ENCODE results near the gene TRIB2.
"Not testable (repeated sequence)": the region's sequence is repeated elsewhere in the genome, so short reads cannot be mapped to it uniquely, and the experiment has no call there.

Gene TRIB2

GRCh38 chr2:12716282-12717190 is at the start of gene TRIB2:
TSS of gene TRIB2 (plus strand) at chr2:12716936. CDS start at chr2:12718308, 1,372 bp downstream.
- peak; percentile 72 for DNase-seq

- no peak for DNase-seq
Observed at GRCh38 chr2:12669036-12669435, 47.7 kb upstream of the TRIB2 start.

- DNase-seq: no peak
Observed at GRCh38 chr2:12672711-12673315, 43.9 kb upstream of the TRIB2 start.

- DNase-seq: no peak
Observed at GRCh38 chr2:12674644-12675328, 42.0 kb upstream of the TRIB2 start.

- no peak for DNase-seq
Observed at GRCh38 chr2:12675352-12675795, 41.4 kb upstream of the TRIB2 start.

- no peak for DNase-seq
Observed at GRCh38 chr2:12675801-12676200, 40.9 kb upstream of the TRIB2 start.

GRCh38 chr2:12676771-12677170 is 40.0 kb upstream of the TRIB2 start:
- DNase-seq: no peak

- no peak for DNase-seq
Observed at GRCh38 chr2:12678186-12678585, 38.5 kb upstream of the TRIB2 start.

GRCh38 chr2:12679550-12680072 is 37.1 kb upstream of the TRIB2 start:
- DNase-seq: no peak

- not testable (repeated sequence) for DNase-seq
Observed at GRCh38 chr2:12680115-12680514, 36.6 kb upstream of the TRIB2 start.

- DNase-seq: no peak
Observed at GRCh38 chr2:12682017-12682416, 34.7 kb upstream of the TRIB2 start.

GRCh38 chr2:12683457-12684100 is 33.2 kb upstream of the TRIB2 start:
- DNase-seq: no peak

GRCh38 chr2:12684471-12684936 is 32.2 kb upstream of the TRIB2 start:
- DNase-seq: no peak

- no peak for DNase-seq
Observed at GRCh38 chr2:12685145-12685544, 31.6 kb upstream of the TRIB2 start.

- DNase-seq: no peak
Observed at GRCh38 chr2:12685956-12686355, 30.8 kb upstream of the TRIB2 start.

GRCh38 chr2:12686708-12687283 is 29.9 kb upstream of the TRIB2 start:
- DNase-seq: no peak

- no peak for DNase-seq
Observed at GRCh38 chr2:12688091-12688490, 28.6 kb upstream of the TRIB2 start.

- DNase-seq: no peak
Observed at GRCh38 chr2:12688893-12689292, 27.8 kb upstream of the TRIB2 start.

GRCh38 chr2:12693509-12693908 is 23.2 kb upstream of the TRIB2 start:
- DNase-seq: no peak

- DNase-seq: no peak
Observed at GRCh38 chr2:12694990-12695774, 21.6 kb upstream of the TRIB2 start.

GRCh38 chr2:12697617-12698016 is 19.1 kb upstream of the TRIB2 start:
- no peak for DNase-seq

GRCh38 chr2:12700989-12701388 is 15.7 kb upstream of the TRIB2 start:
- no peak for DNase-seq
